Prostate gland (tissue), 2 donors: Measurements from ENCODE around the gene CD207.
"Not testable (repeated sequence)": the region's sequence is repeated elsewhere in the genome, so short reads cannot be mapped to it uniquely, and the experiment has no call there.

Experiments
- CTCF ChIP-seq, 4 experiments: fragments of 200-600 bp in 2 of 4; fragments of 450-650 bp in 2 of 4; sonication (generic) in 2 of 4; IDR thresholded peaks; 1 replicate in 3 of 4; 2 replicates in 1 of 4; pipeline ENCODE4 v1.5.1; 2016 to 2019; ENCODE audit warnings: antibody characterized with exemption in 4 of 4, mild to moderate bottlenecking in 2 of 4, moderate library complexity in 2 of 4
- POLR2A ChIP-seq: fragments of 450-650 bp; IDR thresholded peaks from one replicate; pipeline ENCODE4 v1.6.1; 2016; ENCODE audit warnings: antibody characterized with exemption, mild to moderate bottlenecking
- POLR2AphosphoS5 ChIP-seq: sonication (generic); formaldehyde crosslinking; IDR thresholded peaks from one replicate; pipeline ENCODE4 v1.6.1; 2017; ENCODE audit warnings: antibody characterized with exemption

DNA sequence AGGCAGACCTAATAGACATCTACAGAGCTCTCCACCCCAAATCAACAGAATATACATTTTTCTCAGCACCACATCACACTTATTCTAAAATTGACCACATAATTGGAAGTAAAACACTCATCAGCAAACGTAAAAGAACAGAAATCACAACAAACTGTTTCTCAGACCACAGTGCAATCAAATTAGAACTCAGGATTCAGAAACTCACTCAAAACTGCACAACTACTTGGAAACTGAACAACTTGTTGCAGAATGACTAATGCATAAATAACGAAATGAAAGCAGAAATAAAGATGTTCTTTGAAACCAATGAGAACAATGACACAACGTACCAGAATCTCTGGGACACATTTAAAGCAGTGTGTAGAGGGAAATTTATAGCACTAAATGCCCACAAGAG lies 42.9 kb upstream of the CD207 start:
- not testable (repeated sequence) for TF ChIP-seq CTCF (IDR thresholded peaks at IDR 0.05); POLR2A; POLR2AphosphoS5
